ENCODE results near the gene RELN. TPM values are rescaled to one million over a fixed set of nuclear protein-coding genes. Genes with fewer than 3 reads are reported as not detected.

RELN gene
- total RNA-seq, 1 donor from 2014 or later, result 17.5 TPM

GRCh38 chr7:103605640-103606039 lies 383.8 kb downstream of the RELN start:
- TF ChIP-seq, protein P1, sequence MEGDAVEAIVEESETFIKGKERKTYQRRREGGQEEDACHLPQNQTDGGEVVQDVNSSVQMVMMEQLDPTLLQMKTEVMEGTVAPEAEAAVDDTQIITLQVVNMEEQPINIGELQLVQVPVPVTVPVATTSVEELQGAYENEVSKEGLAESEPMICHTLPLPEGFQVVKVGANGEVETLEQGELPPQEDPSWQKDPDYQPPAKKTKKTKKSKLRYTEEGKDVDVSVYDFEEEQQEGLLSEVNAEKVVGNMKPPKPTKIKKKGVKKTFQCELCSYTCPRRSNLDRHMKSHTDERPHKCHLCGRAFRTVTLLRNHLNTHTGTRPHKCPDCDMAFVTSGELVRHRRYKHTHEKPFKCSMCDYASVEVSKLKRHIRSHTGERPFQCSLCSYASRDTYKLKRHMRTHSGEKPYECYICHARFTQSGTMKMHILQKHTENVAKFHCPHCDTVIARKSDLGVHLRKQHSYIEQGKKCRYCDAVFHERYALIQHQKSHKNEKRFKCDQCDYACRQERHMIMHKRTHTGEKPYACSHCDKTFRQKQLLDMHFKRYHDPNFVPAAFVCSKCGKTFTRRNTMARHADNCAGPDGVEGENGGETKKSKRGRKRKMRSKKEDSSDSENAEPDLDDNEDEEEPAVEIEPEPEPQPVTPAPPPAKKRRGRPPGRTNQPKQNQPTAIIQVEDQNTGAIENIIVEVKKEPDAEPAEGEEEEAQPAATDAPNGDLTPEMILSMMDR (conservative IDR thresholded peaks at IDR 0.05), result no peak
- Mint-ChIP-seq H3K27me3 (no peaks in the 10 kb centered on the region), H3K4me1 (ENCODE audit: unreplicated experiment) (no peaks in the 10 kb centered on the region), H3K36me3 (no peaks in the 10 kb centered on the region), H3K27ac (no peak overlapping the region), H3K9me3 (no peaks in the 10 kb centered on the region), H3K4me3 (no peak overlapping the region)
- no peak for DNase-seq (ENCODE audit: extremely low spot score, unreplicated experiment)

DNA sequence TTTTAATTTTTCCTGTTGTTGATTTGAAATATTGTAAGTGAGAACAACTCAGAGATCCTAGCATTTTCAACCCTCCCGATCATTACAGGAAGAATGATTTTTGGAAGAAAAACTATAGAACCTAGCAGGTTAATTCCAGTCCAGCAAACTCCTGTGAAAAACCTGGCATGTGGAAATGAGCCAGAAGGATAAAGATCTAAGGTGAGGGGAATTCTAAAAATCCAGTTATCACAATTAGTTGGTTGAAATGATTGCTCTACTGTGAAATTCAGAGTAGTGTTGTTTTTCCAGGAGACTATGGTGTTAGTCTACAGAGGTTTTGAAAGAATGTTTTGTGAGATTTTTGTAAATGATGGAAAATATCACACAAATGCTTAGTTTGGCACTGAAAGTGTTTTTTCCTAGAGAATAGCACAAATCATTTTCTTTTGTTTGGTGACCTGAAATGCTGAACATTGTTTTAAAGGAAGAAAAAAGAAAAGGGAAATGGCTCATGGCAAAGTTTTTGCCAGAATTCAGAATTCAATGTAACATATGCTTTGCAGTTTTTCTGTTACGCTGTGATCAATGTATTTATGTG lies 391.0 kb downstream of the RELN start:
- TF ChIP-seq, protein P1 (conservative IDR thresholded peaks at IDR 0.05), result no peak
- Mint-ChIP-seq H3K4me1 (ENCODE audit: unreplicated experiment) (no peaks in the 10 kb centered on the region), H3K9me3 (no peaks in the 10 kb centered on the region), H3K27ac (no peak overlapping the region), H3K36me3 (no peaks in the 10 kb centered on the region), H3K4me3 (no peak overlapping the region), H3K27me3 (no peaks in the 10 kb centered on the region)
- DNase-seq (ENCODE audit: extremely low spot score, unreplicated experiment), result no peak

DNA sequence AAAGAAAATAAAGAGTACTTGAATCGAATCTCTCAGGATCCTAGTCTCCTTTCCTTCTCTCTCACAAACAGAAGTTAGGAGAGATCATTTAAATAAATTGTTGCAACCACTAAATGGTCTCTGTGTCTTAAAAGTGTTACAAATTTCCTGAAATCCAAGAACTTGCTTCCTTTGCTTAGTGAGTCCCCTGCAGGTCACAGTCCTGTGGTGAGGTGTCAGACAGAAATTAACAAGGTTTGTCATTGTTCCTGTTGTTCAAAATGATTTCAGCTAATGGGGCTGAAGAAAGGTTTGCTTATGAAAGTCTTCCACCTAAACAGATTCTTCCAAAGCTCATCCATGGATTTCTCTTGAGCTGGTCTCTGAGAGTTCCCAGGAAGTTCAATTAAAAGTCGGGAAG lies 391.9 kb downstream of the RELN start:
- Mint-ChIP-seq H3K27me3 (no peaks in the 10 kb centered on the region), H3K9me3 (no peaks in the 10 kb centered on the region), H3K4me1 (ENCODE audit: unreplicated experiment) (no peaks in the 10 kb centered on the region), H3K27ac (no peak overlapping the region), H3K4me3 (no peak overlapping the region), H3K36me3 (no peaks in the 10 kb centered on the region)
- DNase-seq (ENCODE audit: extremely low spot score, unreplicated experiment), result no peak
- TF ChIP-seq, protein P1 (conservative IDR thresholded peaks at IDR 0.05), result no peak

DNA sequence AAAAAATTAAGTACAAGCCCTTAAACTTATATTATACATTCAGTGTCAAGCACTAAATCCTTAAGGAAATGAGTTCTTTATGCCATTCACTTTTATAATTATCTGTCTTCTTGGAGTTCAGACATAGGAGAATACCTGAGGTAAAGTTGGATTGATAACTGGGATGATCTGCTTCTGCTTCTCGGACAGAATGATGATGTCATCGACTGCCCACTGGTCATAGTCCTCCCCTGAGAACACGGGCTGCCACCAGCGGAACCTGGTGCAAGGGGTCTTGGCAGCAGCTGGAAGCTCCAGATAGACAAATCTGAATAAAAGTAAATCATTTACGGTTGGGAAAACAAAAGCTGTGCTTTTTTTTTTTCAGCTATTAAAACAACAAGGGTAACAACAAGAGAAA lies 395.3 kb downstream of the RELN start:
- no peak for DNase-seq (ENCODE audit: extremely low spot score, unreplicated experiment)
- Mint-ChIP-seq H3K4me1 (ENCODE audit: unreplicated experiment) (no peaks in the 10 kb centered on the region), H3K27ac (no peak overlapping the region), H3K36me3 (no peaks in the 10 kb centered on the region), H3K4me3 (no peak overlapping the region), H3K9me3 (no peaks in the 10 kb centered on the region), H3K27me3 (no peaks in the 10 kb centered on the region)
- TF ChIP-seq, protein P1 (conservative IDR thresholded peaks at IDR 0.05), result no peak

GRCh38 chr7:103593691-103594090 lies 395.8 kb downstream of the RELN start:
- Mint-ChIP-seq H3K9me3 (no peaks in the 10 kb centered on the region), H3K4me1 (ENCODE audit: unreplicated experiment) (no peaks in the 10 kb centered on the region), H3K36me3 (no peaks in the 10 kb centered on the region), H3K27me3 (no peaks in the 10 kb centered on the region), H3K27ac (no peak overlapping the region), H3K4me3 (no peak overlapping the region)
- DNase-seq (ENCODE audit: extremely low spot score, unreplicated experiment), result no peak
- TF ChIP-seq, protein P1 (conservative IDR thresholded peaks at IDR 0.05), result no peak

- Mint-ChIP-seq H3K27me3 (no peaks in the 10 kb centered on the region), H3K4me3 (no peak overlapping the region), H3K27ac (no peak overlapping the region), H3K36me3 (no peaks in the 10 kb centered on the region), H3K4me1 (ENCODE audit: unreplicated experiment) (no peaks in the 10 kb centered on the region), H3K9me3 (no peaks in the 10 kb centered on the region)
- no peak for DNase-seq (ENCODE audit: extremely low spot score, unreplicated experiment)
- TF ChIP-seq, protein P1 (conservative IDR thresholded peaks at IDR 0.05), result no peak
Measured at GRCh38 chr7:103592844-103593243, 396.6 kb downstream of the RELN start.

Measured in type B pancreatic cell (in vitro differentiated cells).